GM18499 (cell line): Measurements from ENCODE around the gene SH2D6.
"Not testable (repeated sequence)": the region's sequence is repeated elsewhere in the genome, so short reads cannot be mapped to it uniquely, and the experiment has no call there.

ENCODE experiments used
- ATAC-seq: cut with Tn5 transposase; IDR thresholded peaks from one replicate; pipeline ENCODE4 v1.9.1; 2021; ENCODE audit warnings: moderate number of reproducible peaks; ENCODE audit not compliant: insufficient read depth, unreplicated experiment

SH2D6 gene

DNA sequence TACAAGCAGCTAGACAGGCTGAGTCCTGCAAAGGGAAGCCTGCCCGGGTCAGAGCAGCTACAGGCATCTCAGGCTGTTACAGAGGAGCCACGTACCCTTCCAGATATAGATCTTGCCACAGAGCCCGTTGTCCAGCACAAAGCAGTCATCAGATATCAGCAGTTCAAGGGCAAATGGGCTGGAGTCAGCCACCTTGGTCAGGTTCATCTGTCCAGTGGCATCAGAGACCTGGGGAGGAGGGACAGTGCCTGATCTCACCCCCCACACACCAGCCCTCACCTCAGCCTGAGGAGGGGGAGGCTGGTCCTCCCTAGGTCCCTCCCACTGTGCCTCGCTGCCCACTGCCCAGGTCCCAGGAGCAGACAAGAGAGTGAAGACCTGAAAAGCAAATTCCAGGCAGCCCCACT lies 20.6 kb upstream of the SH2D6 start:
- ATAC-seq = no peak

GRCh38 chr2:85398426-85399182 lies 19.9 kb upstream of the SH2D6 start:
- ATAC-seq = no peak

- ATAC-seq = no peak
These were observed 19.4 kb upstream of the SH2D6 start for GRCh38 chr2:85399183-85399455.

GRCh38 chr2:85400023-85400422 lies 18.5 kb upstream of the SH2D6 start:
- ATAC-seq = no peak

DNA sequence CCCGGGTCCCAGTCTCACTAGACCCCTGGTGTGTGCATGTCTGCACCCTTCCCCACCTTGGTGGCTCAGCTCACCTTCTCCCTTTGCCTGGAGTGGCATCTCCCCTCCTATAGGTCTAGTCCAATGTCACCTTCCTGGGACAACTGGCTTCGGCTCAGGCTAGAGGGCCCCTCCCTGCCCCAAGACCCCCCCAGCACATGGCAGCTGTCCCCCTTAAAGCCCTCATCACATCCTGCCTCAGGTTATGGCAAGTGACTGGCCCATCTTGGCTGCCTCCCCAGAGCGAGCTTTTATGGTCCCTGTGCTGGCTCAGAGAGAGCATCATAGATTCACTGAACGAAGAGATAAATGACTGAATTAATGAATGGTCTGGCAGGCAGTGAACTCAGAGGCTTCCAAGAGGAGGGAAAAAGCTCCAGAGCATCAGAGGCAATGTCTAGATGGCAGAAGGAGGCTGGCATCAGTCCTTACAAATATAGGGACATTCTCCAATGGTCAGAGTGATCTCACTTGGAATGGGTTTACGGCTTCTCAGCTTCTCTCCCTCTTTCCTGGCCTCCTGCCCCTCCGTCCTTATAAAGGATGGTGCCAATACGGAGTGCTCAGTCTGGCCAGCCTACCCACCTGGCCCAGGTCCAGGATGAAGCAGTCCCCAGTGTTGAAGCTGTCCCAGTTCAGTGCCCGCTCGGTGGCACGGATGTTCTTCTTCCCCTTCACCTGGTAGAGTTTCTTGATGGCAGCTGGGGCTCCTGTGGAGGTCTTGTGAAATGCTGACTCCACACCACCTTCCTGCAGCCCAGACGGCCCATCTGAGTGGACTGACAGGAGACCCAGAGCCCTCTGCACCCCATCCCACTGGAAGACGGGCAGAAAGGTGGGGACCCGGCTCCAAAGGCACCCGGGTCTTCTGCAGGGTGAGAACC lies 17.7 kb upstream of the SH2D6 start:
- no peak for ATAC-seq

- ATAC-seq = no peak
These were observed 17.1 kb upstream of the SH2D6 start for GRCh38 chr2:85401464-85401805.

- ATAC-seq = no peak
These were observed 16.7 kb upstream of the SH2D6 start for GRCh38 chr2:85401844-85402243.

DNA sequence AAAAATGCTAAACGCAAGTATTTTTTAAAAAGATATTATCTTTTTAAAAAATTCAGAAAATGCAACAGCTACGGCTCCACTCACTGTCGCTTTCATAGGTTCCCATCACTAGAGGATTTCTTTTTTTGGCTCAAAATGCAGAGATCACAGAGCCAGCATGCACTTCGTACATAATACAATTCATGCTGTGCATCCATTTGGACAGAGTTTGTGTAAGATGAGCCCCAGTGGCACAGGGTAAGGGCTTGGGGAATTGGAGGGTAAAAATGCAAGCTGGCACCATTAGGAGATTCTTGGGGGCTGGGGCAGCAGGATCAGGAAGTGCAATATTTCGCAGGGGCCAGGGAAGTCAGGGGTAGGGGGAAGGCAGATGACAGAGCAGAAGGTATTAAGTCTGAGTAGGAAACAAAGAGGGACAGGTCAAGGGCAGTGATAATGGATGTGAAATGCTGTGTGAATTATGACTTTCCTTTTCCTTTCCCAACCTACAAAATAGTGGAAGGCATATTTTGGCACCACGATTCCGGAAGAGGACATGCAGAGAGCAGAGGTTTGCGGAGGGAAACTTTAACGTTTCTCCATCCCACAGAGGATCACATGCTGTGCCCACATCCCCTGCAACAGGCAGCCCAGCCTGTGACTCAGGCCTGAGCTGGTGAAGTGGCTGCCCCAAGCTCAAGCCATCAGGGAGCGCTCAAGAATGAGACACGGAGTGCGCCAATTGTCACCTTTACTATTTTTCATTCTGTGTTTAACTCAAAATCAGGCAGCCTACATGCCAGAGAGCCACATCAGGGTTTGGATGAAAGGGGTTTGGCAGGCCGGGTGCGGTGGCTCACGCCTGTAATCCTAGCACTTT lies 13.1 kb upstream of the SH2D6 start:
- no peak for ATAC-seq

- ATAC-seq = no peak
These were observed 8.5 kb upstream of the SH2D6 start, which contains the start of gene CAPG for GRCh38 chr2:85409845-85410583. Gene CAPG, minus strand, starts transcription at chr2:85410366. Its CDS starts 8,221 bp downstream, at chr2:85402145.

GRCh38 chr2:85410584-85411404 lies 7.7 kb upstream of the SH2D6 start:
- ATAC-seq = no peak

GRCh38 chr2:85411405-85411748 lies 7.1 kb upstream of the SH2D6 start:
- no peak for ATAC-seq

DNA sequence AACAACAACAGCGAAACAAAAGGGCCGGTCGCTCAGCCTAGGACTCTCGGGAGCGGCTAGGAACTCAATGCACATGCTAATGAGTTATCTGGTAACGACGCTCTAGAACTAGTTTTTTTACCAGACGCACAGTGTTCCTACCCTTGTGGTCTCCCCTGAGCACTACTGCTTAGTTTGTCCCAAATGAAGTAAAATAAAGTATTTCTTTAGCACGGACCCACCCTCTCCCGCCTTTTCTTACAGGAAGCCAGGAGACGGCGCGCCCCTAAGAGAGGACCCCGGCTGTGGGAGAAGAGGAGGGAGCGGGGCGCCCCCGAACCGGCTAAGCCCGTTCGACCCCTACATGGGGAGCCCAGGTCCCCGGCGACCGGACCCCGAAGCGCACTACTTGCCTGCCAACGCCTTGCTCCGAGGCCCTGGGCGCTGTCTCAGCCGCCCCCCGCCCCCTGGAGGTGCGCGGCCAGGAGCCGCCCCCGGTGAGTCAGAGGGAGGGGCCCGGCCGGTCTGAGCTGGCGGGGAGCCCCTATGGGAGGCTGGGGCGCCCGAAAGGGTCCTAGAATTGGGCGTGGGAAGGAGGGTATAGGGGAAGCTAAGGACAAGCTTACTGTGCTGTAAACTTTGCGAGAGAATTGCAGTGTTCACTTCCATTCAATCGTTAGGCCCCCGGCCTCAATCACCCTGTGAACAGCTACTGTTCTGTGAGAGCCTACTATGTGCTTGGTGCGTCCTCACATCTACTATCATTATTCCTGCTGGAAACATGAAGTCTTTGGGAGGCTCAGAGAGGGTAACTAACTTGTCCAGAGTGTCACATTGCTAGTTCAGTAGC lies 4.7 kb upstream of the SH2D6 start:
- no peak for ATAC-seq

DNA sequence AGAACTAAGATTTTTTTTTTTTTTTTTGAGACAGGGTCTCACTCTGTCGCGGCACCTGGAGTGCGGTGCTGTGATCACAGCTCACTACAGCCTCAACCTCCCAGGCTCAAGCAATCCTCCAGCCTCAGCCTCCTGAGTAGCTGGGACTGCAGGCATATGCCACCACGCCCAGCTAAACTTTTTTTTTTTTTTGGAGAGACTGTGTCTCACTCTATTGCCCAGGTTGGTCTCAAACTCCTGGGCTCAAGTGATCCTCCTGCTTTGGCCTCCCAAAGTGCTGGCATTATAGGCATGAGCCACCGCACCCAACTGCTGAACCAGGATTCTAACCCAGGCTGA lies 4.1 kb upstream of the SH2D6 start:
- ATAC-seq = not testable (repeated sequence)

GRCh38 chr2:85414761-85415553 lies 3.6 kb upstream of the SH2D6 start:
- ATAC-seq = no peak

- no peak for ATAC-seq
These were observed 2.4 kb upstream of the SH2D6 start for GRCh38 chr2:85415980-85416650.

GRCh38 chr2:85419009-85419675 lies 628 bp downstream of the SH2D6 start:
- ATAC-seq = no peak
